IPS-NIHi11 (cell line): ENCODE results near the gene TPRX1.
"Not testable (repeated sequence)": the region's sequence is repeated elsewhere in the genome, so short reads cannot be mapped to it uniquely, and the experiment has no call there.

Experiments
- DNase-seq: peaks from one replicate; pipeline ENCODE4 v3.0.0; 2012; ENCODE audit warnings: mixed read lengths, low spot score

The TPRX1 gene, protein sequence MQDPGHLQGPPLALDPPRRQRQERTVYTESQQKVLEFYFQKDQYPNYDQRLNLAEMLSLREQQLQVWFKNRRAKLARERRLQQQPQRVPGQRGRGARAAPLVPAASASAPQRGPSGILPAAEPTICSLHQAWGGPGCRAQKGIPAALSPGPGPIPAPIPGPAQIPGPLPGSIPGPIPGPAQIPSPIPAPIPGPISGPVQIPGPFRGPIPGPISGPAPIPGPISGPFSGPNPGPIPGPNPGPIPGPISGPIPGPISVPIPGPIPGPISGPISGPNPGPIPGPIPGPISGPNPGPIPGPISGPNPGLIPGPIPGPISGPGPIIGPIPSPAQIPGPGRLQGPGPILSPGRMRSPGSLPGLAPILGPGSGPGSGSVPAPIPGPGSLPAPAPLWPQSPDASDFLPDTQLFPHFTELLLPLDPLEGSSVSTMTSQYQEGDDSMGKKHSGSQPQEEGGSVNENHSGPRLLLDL

DNA sequence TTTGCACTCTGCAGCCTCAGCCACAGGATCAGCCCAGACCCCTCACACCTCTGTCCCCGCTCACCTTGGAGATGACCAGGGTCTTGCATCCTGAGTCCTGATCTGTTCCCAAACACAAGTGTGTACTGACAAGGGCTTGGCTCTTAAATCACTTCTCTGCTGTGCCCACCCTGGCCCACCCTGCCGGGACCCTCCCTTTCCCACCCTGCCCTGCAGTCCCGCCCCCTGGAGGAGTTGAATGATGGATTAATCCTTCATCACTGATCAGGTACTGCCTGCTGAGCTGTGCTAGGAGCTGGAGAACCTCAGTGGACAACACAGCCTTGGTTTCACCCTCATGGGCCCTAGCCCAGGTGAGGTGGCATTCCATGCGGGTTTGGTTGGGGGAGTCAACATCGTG lies at the start of gene TPRX1:
TPRX1 (minus strand) TSS at position 101 of the 400 bp plus-strand sequence; CDS start at position 89, 12 bp downstream.
- DNase-seq = not testable (repeated sequence)

DNA sequence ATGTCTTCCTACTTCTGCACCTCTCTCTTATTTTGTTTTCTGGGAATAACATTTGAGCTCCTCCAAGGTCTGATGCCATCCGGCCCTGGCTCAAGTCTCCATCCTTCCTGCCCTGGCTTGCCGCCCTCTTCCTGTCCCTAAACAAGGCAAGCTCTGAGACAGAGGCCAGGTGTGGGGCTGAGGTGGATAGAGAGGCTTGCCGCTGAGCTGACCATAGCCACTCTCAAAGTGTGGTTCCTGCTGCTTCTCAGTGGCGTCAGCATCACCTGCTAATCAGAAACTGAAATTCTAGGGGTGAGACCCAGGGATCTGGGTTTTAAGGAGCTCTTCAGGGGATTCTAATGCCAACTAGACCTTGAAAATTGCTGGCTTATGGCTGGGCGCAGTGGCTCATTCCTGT lies 48.7 kb upstream of the TPRX1 start:
- no peak for DNase-seq

DNA sequence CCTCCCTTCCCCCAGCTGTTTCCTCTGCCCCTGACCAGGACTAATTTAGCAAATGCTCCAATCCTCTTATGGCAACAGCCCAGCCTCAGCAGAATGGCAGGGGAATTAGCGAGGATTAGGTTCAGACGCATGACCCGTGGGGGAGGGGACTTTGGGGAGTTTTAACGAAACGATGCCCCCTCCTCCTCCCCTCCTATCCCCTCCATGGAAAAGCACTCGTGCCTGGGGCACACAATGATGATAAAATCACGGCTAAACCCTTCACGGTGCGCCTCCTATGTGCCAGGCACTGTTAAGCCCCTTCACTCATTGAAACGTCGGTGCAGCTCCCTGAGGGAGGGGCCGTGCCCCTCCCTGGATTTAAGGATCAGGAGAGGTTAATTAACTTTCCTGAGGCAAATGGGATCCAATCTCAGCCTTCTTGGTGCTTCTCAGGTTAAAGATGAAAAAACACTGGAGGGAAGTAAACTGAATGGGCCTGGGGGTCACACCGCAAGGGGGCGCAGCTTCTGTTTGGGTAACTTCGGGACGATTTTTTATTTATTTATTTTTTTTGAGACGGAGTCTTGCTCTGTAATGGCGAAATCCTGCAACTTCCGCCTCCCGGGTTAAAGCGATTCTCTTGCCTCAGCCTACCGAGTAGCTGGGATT lies 44.6 kb upstream of the TPRX1 start:
- DNase-seq = peak; percentile 31

DNA sequence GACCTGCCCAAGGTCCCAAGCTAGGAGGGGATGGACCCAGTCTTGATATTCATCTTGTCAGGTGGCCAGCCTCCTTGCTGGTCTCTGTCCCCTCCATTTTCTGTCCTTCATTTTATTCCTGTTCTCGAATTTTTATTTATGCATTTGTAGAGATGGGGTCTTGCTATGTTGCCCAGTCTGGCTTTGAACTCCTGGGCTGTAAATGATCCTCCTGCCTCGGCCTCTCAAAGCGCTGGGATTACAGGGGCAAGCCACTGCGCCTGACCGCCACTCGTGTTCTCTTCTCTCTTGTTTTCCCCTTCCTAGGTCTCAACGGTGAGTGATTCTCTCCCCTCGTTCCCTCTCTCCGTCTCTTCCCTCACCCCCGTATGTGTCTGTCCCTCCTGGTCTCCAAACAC lies 44.1 kb upstream of the TPRX1 start:
- no peak for DNase-seq

DNA sequence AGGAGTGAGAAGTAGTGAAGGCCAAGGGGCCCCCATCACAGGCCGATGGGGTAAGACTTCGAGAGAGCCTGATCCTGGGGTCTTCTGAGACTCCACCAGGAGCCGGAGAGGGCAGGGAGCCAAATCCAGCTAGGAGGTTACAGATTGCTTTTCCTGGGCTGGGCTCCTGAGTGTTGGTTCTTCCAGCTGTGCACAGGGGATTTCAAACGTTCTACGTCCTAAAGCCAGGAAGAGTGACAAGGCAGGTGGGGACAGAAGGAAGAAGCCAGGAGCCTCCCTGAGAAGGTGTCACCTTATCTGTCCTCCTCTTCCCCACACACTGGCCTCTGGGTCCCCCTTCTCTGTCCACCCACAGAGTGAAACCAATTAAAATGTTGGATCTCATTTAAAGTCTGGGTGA lies 38.6 kb upstream of the TPRX1 start:
- no peak for DNase-seq

DNA sequence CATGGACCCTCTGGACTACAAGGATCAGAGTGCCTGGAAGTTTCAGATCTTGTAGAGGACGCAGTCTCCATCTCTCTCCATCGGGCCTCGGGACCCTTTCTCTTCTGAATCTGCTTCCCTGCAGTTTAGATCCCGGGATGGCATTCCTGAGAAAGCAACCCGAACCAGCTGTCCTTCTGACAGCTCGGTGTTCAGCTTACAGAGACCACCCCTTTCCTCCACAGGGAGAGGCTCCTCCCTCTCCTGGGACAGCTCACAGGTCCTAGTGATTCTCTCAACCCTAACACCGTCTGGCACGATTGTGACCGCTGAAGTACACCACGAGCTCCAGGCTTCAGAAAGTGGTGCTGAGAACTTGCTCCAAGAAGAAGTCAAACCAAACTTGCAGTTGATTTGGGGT lies 35.6 kb upstream of the TPRX1 start:
- DNase-seq = peak; percentile 63

DNA sequence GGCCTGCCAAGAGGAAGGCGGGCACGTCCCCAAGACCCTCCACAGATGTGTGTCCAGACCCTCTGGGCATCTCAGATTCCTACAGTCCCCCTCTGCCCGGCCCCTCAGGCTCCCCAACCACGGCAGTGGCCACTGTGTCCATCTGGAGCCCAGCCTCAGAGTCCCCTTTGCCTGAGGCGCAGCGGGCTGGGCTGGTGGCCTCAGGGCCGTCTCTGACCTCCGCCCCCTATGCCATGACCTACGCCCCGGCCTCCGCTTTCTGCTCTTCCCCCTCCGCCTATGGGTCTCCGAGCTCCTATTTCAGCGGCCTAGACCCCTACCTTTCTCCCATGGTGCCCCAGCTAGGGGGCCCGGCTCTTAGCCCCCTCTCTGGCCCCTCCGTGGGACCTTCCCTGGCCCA lies 35.1 kb upstream of the TPRX1 start:
- DNase-seq = no peak

DNA sequence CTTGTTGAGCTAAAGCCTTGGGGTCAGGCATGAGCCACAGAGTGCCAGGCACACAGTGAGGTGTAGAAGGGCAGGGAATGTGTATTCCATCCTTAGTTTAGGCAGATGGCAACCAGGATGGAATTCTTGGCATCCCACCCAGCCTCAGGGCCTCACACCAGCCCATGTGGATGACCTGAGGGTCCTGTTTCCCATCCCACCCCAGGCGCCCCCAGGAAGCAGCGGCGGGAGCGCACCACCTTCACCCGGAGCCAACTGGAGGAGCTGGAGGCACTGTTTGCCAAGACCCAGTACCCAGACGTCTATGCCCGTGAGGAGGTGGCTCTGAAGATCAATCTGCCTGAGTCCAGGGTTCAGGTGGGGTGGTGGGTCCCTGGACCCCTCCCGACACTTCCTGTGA lies 31.7 kb upstream of the TPRX1 start:
- no peak for DNase-seq

DNA sequence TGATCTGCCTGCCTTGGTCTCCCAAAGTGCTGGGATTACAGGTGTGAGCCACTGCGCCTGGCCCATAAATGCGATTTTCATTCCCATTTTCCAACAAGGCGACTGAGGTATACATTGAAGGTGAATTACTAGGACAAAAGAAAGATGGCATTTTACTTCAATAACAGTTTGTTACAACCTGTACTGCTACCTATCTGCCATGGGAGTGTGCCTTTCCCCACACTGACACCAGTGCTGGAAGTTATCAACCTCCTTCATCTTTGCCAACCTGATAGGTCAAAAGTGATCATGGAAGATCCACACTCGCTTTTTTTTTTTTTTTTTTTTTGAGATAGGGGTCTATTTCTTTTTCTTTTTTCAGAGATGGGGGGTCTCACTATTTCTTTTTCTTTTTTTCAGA lies 28.4 kb upstream of the TPRX1 start:
- no peak for DNase-seq

DNA sequence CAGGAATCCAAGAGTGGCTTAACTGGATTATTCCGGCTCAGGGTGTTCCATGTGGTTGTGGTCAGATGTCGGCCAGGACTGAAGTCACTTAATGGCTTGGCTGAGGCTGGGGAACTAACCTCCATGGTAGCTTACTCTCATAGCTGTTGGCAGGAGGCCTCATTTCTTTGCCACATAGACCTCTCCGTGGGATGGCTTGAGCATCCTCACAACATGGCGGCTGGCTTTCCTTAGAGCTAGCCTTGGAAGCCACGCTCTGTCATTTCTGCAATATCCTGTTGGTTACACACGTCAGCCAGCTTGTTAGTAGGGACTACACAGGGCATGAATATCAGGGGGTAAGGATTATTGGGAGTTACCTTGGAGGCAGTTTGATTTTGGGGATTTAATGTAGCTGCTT lies 22.4 kb upstream of the TPRX1 start:
- DNase-seq = no peak

DNA sequence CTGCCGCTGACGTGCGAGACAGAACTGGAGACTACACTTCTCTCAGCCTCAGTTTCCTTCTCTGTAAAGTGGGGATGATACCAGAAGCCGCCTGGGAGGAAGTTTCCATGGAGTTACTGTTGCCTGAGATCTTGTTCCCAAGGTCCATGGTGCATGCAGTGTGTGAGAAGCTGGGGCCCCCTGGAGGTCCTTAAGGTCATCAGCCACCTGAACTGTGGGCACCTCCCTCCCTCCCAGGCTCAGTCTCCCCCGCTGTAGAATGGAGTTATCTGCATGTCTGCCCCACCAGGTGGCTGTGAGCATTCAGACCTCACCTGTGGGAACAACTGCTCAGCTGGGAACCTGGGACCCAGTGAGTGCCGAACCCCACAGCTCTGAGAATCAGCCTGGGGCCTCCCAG lies 20.0 kb upstream of the TPRX1 start:
- no peak for DNase-seq

DNA sequence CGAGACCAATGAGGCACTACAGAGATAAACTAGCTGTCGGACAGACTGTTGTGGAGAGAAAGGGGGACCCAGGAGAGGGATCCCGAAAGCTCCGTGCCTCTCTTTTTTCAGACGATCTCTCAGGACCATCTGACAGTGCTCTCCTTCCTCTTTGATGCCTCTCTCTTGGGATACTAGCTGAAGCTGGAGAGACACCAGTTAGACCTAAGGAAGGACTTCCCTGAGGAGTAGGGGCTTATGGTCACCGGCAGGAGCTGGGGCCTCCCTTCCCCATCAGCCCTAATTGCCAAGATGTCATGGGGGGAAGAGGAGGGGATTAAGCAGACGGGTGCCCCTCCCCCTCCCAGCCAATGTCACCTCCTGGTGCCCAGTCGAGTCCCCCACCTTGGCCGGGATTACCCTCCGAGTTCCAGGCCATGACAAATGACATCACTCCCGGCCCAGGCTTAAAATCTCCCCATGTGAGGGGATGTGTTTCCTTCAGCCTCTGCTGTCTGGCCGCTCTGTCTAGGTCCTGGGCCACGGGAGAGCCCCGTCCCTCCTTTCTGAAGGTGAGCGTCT lies 17.2 kb upstream of the TPRX1 start, which contains the start of gene CRX:
CRX (plus strand) TSS at position 478 of the 561 bp plus-strand sequence. CDS start 12,507 bp downstream, outside the sequence.
- DNase-seq = no peak

DNA sequence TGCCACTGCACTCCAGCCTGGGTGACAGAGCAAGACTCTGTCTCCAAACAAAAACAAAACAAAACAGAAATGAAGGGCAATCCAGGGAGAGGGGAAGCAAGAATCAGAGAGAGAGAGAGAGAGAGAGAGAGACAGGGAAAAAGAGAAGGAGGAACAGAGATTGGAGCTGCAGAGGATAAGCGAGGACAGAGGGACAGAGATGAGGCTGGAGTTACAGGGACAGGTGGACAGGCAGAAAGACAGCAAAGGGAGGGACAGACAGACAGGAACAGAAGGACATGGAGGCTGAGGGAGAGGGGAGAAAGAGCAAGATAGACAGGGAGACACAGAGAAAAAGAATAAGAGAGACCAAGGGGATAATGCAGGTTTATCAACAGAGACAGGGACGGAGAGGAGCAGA lies 16.1 kb upstream of the TPRX1 start:
- no peak for DNase-seq

DNA sequence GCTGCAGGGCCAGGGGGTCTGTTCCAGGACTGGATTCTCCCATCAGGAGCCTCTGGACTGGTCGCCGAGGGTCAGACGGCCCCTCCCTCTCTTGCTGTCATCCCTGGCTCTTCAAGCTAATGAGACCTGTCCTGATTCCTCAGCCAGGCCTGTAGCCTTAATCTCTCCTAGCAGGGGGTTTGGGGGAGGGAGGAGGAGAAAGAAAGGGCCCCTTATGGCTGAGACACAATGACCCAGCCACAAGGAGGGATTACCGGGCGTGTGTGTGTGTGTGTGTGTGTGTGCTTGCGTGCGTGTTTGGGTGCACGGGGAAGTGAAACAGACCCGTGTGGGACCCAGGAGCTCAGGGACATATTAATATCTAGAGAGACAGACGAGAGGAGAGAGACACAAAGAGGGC lies 15.5 kb upstream of the TPRX1 start:
- peak; percentile 70 for DNase-seq

DNA sequence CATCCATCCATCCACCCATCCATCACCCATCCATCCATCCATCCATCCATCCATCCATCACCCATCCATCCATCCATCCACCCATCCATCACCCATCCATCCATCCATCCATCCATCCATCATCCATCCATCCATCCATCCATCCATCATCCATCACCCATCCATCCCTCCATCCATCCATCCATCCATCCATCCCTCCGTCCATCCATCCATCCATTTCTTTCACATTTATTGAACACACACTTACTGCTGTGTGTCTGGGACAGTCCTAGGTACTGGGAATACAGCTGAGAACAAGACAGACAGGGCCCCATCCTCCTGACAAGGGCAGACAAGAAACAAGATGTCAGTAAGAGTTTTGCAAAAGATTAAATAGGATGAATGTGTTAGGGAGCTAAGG lies 13.9 kb upstream of the TPRX1 start:
- DNase-seq = not testable (repeated sequence)

DNA sequence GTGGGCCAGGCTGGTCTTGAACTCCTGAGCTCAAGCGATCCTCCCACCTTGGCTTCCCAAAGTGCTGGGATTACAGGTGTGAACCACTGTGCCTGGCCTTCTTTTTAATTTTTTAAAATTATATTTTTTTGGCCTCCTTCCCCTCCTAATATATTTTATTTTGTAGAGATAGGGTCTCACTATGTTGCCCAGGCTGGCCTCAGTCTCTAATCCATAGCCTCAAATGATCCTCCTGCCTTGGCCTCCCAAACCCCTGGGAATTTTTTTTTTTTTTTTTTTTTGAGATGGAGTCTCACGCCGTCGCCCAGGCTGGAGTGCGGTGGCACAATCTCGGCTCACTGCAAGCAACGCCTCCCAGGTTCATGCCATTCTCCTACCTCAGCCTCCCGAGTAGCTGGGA lies 11.9 kb upstream of the TPRX1 start:
- DNase-seq = not testable (repeated sequence)

DNA sequence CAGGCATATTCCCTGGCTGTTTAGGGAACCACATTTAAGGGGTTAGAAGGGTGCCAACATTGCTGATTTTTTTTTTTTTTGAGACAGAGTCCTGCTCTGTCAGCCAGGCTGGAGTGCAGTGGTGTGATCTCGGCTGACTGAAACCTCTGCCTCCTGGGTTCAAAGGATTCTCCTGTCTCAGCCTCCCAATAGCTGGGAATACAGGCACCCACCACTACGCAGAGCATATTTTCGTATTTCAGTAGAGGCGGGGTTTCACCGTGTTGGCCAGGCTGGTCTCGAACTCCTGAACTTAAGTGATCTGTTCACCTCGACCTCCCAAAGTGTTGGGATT lies 9.6 kb upstream of the TPRX1 start:
- no peak for DNase-seq

DNA sequence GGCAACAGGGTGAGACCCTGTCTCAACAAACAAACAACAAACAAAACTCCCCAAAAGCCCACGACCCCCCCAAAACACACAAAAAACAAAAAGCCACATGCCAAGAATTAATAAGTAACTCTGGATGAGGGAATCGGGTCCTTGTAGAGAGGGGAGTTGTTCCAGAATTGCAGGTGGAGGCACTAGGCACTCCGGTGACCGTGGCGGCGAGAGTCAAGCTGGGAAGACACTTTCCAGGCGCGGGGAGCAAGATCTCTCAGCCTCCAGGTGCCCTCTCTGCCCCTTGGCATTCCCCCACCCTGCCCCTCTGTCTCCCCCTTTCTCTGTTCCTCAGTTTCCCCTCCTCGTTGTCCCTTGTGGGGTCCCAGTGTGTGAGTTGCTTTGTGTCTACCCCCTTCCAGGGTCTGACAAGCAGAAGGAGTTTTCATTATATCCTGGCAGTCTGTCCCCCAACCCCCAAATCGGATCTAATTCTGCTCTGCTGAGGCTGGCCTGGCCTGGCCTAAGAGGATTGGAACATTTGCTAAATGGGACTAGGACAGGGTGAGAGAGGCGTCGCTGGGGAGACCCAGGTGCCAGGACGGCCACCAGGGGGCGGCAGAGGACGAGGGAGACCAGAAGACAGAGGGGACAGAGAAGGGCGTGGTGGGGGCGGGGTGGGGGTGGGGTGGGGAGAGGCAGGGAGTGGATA lies 9.1 kb upstream of the TPRX1 start:
- DNase-seq = peak; percentile 89

DNA sequence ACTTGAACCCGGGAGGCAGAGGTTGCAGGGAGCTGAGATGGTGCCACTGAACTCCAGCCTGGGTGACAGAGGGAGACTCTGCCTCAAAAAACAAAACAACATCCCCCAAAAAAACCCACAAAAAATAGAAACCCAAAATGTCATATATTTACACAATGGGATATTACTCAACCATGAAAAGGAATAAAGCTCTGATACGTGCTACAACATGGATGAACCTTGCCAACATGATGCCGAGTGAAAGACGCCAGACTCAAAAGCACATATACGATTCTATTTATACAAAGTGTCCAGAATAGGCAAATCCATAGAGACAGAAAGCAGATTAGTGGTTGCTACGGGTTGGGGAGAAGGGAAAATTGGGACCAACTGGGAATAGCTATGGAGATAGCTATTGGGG lies 2.1 kb upstream of the TPRX1 start:
- no peak for DNase-seq

DNA sequence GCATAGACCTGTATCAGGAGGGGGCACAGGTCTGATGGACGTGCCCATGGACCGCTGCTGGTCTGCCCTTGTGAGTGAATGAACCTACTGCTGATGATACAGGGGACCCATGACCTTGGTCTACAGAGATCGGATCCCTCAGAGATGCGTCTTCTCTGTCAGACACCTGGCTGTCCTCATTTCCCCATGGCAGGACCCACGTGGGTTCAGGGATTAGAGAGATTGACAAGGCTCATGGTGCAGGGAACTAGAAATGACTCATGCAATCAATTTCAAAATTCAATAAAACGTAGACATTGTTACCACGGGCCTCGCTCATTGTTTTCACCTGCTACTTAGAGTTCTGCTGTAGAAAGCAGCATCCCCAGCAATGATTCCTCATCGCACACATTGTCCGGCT lies 962 bp upstream of the TPRX1 start:
- no peak for DNase-seq

DNA sequence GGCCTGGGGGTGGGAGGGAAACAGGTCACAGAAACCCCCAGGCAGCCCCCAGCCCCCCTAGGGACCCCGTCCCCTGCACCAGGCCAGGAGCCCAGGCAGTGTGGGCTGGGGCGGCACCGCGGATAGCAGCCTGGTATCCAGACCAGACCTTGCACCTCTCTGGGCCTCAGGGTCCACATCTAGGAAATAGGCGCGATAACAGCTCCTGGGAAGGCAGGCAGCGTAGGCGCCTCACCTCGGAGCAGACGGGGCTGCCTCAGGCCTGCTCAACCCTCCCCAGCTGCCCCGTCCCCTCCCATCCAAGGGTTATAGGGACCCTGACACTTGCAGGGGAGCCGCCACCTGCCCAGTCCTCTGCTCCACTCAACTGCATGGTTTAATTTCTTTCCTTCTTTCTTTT lies 680 bp downstream of the TPRX1 start:
- DNase-seq = not testable (repeated sequence)

DNA sequence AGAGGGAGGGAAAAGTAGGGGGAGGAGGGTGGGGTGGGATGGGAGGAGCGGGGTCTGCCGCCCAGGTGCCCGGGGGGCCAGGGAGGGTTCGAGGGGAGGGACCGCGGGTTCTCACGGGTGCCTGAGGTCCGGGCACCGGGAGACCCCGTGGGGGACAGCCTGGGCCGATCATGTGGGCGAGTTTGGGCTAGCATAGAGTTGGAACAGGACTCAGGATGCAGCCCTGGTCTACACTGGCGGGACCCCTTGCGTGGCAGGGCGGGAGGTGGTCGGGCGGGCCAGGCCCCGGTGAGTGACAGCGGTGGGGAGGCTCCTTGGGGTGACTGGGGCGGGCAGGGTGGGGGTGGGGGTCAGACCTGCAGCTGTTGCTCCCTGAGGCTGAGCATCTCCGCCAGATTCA lies 1.2 kb downstream of the TPRX1 start:
- not testable (repeated sequence) for DNase-seq
